H1 (cell line): ENCODE data around the gene GBP5. TPM values are rescaled to one million over a fixed set of nuclear protein-coding genes. Genes with fewer than 3 reads are reported as not detected.

Experiments used
- CTCF ChIA-PET: fragments of 300-600 bp; sonication (Branson Sonifier 250); formaldehyde crosslinking; loops from one replicate; lab custom pipeline; 2021; ENCODE audit not compliant: partially characterized antibody; lab: Charles Lee
- POLR2A ChIA-PET: fragments of 300-600 bp; sonication (Branson Sonifier 250); formaldehyde crosslinking; loops from one replicate; lab custom pipeline; 2021; ENCODE audit warnings: inconsistent platforms; ENCODE audit not compliant: partially characterized antibody; lab: Charles Lee
- DNase-seq, 2 experiments: peaks; one replicate each; pipeline versions ENCODE4 v3.0.0 to v3.0.0-alpha.2; 2010 to 2022; ENCODE audit warnings: low spot score in 2 of 2, low read depth in 1 of 2, mixed read lengths in 1 of 2
- FAIRE-seq: peaks from 2 replicates; lab custom pipeline; 2011; peaks lifted over from hg19 to GRCh38; lab: Jason Lieb, UNC
- H2AFZ ChIP-seq: 2 replicates; pipeline ENCODE4 v1.8.1; 2012; ENCODE audit warnings: low read length, inconsistent platforms
- H2AK5ac ChIP-seq: 2 replicates; pipeline ENCODE4 v1.6.1; 2013; ENCODE audit warnings: low read depth, low read length
- H2BK120ac ChIP-seq: replicated peaks from 2 replicates; pipeline ENCODE3; 2013; ENCODE audit warnings: low read depth, low read length, inconsistent platforms
- H2BK12ac ChIP-seq: 2 replicates; pipeline ENCODE4 v1.6.1; 2013; ENCODE audit warnings: low read depth, low read length
- H2BK15ac ChIP-seq: 2 replicates; pipeline ENCODE4 v1.6.1; 2013; ENCODE audit warnings: low read length
- H2BK20ac ChIP-seq: 2 replicates; pipeline ENCODE4 v1.6.1; 2013; ENCODE audit warnings: low read length
- H2BK5ac ChIP-seq: 2 replicates; pipeline ENCODE4 v1.6.1; 2013; ENCODE audit warnings: low read depth, low read length
- H3K14ac ChIP-seq: 2 replicates; pipeline ENCODE4 v1.6.1; 2013; ENCODE audit warnings: inconsistent platforms; ENCODE audit not compliant: insufficient read length
- H3K18ac ChIP-seq: 2 replicates; pipeline ENCODE4 v1.6.1; 2013; ENCODE audit warnings: low read length; ENCODE audit errors: extremely low read depth
- H3K23ac ChIP-seq: 2 replicates; pipeline ENCODE4 v1.6.1; 2013; ENCODE audit warnings: inconsistent platforms; ENCODE audit not compliant: insufficient read length
- H3K23me2 ChIP-seq: 2 replicates; pipeline ENCODE4 v1.6.1; 2013; ENCODE audit warnings: low read depth, low read length
- H3K27ac ChIP-seq: 2 replicates; pipeline ENCODE4 v1.6.1; 2011; ENCODE audit warnings: low read depth, low read length, inconsistent platforms
- H3K27me3 ChIP-seq, 4 experiments: replicated peaks in 1 of 4; 1 replicate in 1 of 4; 2 replicates in 3 of 4; pipeline versions ENCODE4 v1.6.1 to v1.8.1; 2011 to 2013; ENCODE audit warnings: low read length in 3 of 4, mild to moderate bottlenecking in 3 of 4, inconsistent platforms in 2 of 4, mixed read lengths in 2 of 4, moderate library complexity in 1 of 4; ENCODE audit not compliant: control insufficient read depth in 3 of 4, insufficient read depth in 3 of 4; ENCODE audit errors: extremely low read depth in 1 of 4
- H3K36me3 ChIP-seq, 4 experiments: 2 replicates each; pipeline versions ENCODE4 v1.6.1 to v1.8.1; 2011 to 2013; ENCODE audit warnings: mild to moderate bottlenecking in 4 of 4, low read length in 3 of 4, moderate library complexity in 2 of 4, control low read depth in 1 of 4, inconsistent platforms in 1 of 4; ENCODE audit not compliant: insufficient read depth in 4 of 4, control insufficient read depth in 2 of 4
- H3K4ac ChIP-seq: replicated peaks from 2 replicates; pipeline ENCODE3; 2013; ENCODE audit warnings: low read length, low read depth, mixed read lengths, inconsistent platforms; ENCODE audit not compliant: insufficient read length
- H3K4me1 ChIP-seq, 4 experiments: replicated peaks in 1 of 4; 1 replicate in 1 of 4; 2 replicates in 3 of 4; pipeline versions ENCODE4 v1.6.1 to v1.8.1; 2011 to 2013; ENCODE audit warnings: low read length in 3 of 4, inconsistent platforms in 2 of 4, mixed read lengths in 1 of 4; ENCODE audit not compliant: insufficient read depth in 4 of 4, control insufficient read depth in 3 of 4
- H3K4me2 ChIP-seq, 2 experiments: 2 replicates each; pipeline versions ENCODE4 v1.6.1 to v1.8.1; 2011 to 2013; ENCODE audit warnings: low read depth in 2 of 2, low read length in 2 of 2, control low read depth in 1 of 2, inconsistent platforms in 1 of 2, mild to moderate bottlenecking in 1 of 2; ENCODE audit not compliant: insufficient read depth in 1 of 2
- H3K4me3 ChIP-seq, 4 experiments: fragments of 200-600, 300-600 bp in 1 of 4; sonication (generic), shearing (Covaris generic), sonication (Bioruptor Twin) in 1 of 4; 2 replicates each; pipeline versions ENCODE4 v1.5.1 to v1.8.1; 2011 to 2016; ENCODE audit warnings: low read length in 4 of 4, low read depth in 3 of 4, control low read depth in 2 of 4, inconsistent platforms in 2 of 4, mild to moderate bottlenecking in 2 of 4, mixed read lengths in 1 of 4, moderate library complexity in 1 of 4; ENCODE audit not compliant: insufficient read depth in 2 of 4; ENCODE audit errors: extremely low read depth in 1 of 4
- H3K56ac ChIP-seq: replicated peaks from 2 replicates; pipeline ENCODE3; 2013; ENCODE audit warnings: low read depth, mild to moderate bottlenecking, mixed read lengths, low read length, inconsistent platforms; ENCODE audit not compliant: insufficient read length
- H3K79me1 ChIP-seq: 2 replicates; pipeline ENCODE4 v1.6.1; 2013; ENCODE audit warnings: low read depth, low read length, control low read depth
- H3K79me2 ChIP-seq, 2 experiments: 2 replicates each; pipeline versions ENCODE4 v1.6.1 to v1.8.1; 2012 to 2013; ENCODE audit warnings: low read length in 2 of 2, mild to moderate bottlenecking in 2 of 2, inconsistent platforms in 1 of 2; ENCODE audit not compliant: insufficient read depth in 2 of 2, control insufficient read depth in 1 of 2
- H3K9ac ChIP-seq, 4 experiments: replicated peaks in 1 of 4; 1 replicate in 1 of 4; 2 replicates in 3 of 4; pipeline versions ENCODE4 v1.6.1 to v1.8.1; 2011 to 2013; ENCODE audit warnings: low read depth in 3 of 4, low read length in 3 of 4, control low read depth in 2 of 4, mild to moderate bottlenecking in 2 of 4, moderate library complexity in 2 of 4, inconsistent platforms in 1 of 4; ENCODE audit errors: extremely low read depth in 1 of 4
- H3K9me3 ChIP-seq, 2 experiments: 2 replicates each; pipeline versions ENCODE4 v1.6.1 to v1.8.1; 2012 to 2013; ENCODE audit warnings: mild to moderate bottlenecking in 2 of 2, moderate library complexity in 2 of 2, control low read depth in 1 of 2, inconsistent platforms in 1 of 2, low read depth in 1 of 2, low read length in 1 of 2, mixed read lengths in 1 of 2; ENCODE audit not compliant: insufficient read depth in 2 of 2
- H4K20me1 ChIP-seq, 2 experiments: replicated peaks in 1 of 2; 2 replicates each; pipeline versions ENCODE3 to v1.8.1; 2011 to 2013; ENCODE audit warnings: inconsistent platforms in 2 of 2, low read length in 2 of 2, mild to moderate bottlenecking in 1 of 2; ENCODE audit not compliant: insufficient read depth in 2 of 2, control insufficient read depth in 1 of 2
- H4K5ac ChIP-seq: 2 replicates; pipeline ENCODE4 v1.6.1; 2013; ENCODE audit warnings: low read length, low read depth, mixed read lengths, inconsistent platforms; ENCODE audit not compliant: insufficient read length
- H4K8ac ChIP-seq: 2 replicates; pipeline ENCODE4 v1.8.0; 2013; ENCODE audit warnings: mild to moderate bottlenecking, moderate library complexity, low read length, inconsistent platforms; ENCODE audit not compliant: insufficient read depth; ENCODE audit errors: extremely low read depth
- H4K91ac ChIP-seq: replicated peaks from 2 replicates; pipeline ENCODE3; 2013; ENCODE audit warnings: low read length, mixed read lengths, inconsistent platforms; ENCODE audit not compliant: insufficient read length
- BACH1 ChIP-seq: IDR thresholded peaks from 2 replicates; pipeline ENCODE4 v1.6.1; 2012; ENCODE audit warnings: low read length, improper control_type of control experiment
- CHD1 ChIP-seq: IDR thresholded peaks from 2 replicates; pipeline ENCODE4 v1.6.1; 2012; ENCODE audit warnings: low read depth, low read length, improper control_type of control experiment
- CREB1 ChIP-seq: IDR thresholded peaks from 2 replicates; pipeline ENCODE4 v1.6.1; 2012; ENCODE audit warnings: inconsistent platforms
- HDAC2 ChIP-seq, 2 experiments: fragments of 300-600 bp in 1 of 2; sonication (generic) in 1 of 2; IDR thresholded peaks; 2 replicates each; pipeline ENCODE4 v1.6.1; 2011 to 2012; ENCODE audit warnings: low read depth in 2 of 2, low read length in 2 of 2, mild to moderate bottlenecking in 2 of 2, moderate library complexity in 2 of 2, borderline replicate concordance in 1 of 2, inconsistent platforms in 1 of 2
- HDAC6 ChIP-seq: IDR thresholded peaks from one replicate; pipeline ENCODE4 v1.7.1; 2012; ENCODE audit warnings: low read depth, mild to moderate bottlenecking, inconsistent platforms, low read length, moderate library complexity
- JUN ChIP-seq: IDR thresholded peaks from 2 replicates; pipeline ENCODE4 v1.6.1; 2011; ENCODE audit warnings: low read depth, mild to moderate bottlenecking, improper control_type of control experiment, low read length
- JUND ChIP-seq: IDR thresholded peaks from 2 replicates; pipeline ENCODE4 v1.6.1; 2011; ENCODE audit warnings: mild to moderate bottlenecking, improper control_type of control experiment, low read length
- KDM1A ChIP-seq: fragments of 200-600, 300-600 bp; sonication (generic); IDR thresholded peaks from 2 replicates; pipeline ENCODE4 v1.7.1; 2016; ENCODE audit warnings: mild to moderate bottlenecking, low read length, borderline replicate concordance
- POLR2A ChIP-seq, 2 experiments: IDR thresholded peaks; 1 replicate in 1 of 2; 2 replicates in 1 of 2; pipeline ENCODE4 v1.6.1; 2011; ENCODE audit warnings: low read depth in 2 of 2, low read length in 2 of 2, mild to moderate bottlenecking in 2 of 2; ENCODE audit errors: control extremely low read depth in 1 of 2
- POU5F1 ChIP-seq: IDR thresholded peaks from 2 replicates; pipeline ENCODE4 v1.6.1; 2011; ENCODE audit warnings: low read depth, mild to moderate bottlenecking, low read length, moderate library complexity
- RAD21 ChIP-seq, 2 experiments: IDR thresholded peaks in 1 of 2; conservative IDR thresholded peaks in 1 of 2; 2 replicates each; pipeline ENCODE4 v1.6.1; 2011; ENCODE audit warnings: low read depth in 2 of 2, low read length in 2 of 2, improper control_type of control experiment in 1 of 2, inconsistent platforms in 1 of 2, mild to moderate bottlenecking in 1 of 2, moderate library complexity in 1 of 2
- SP4 ChIP-seq: IDR thresholded peaks from 2 replicates; pipeline ENCODE4 v1.6.1; 2012; ENCODE audit warnings: low read length, inconsistent platforms
- WGBS, 2 experiments: shearing (Covaris generic) in 1 of 2; methylation state at CpG; one replicate each; pipeline versions ENCODE4 v1.1.6 to v1.1.7; 2013 to 2015; ENCODE audit warnings: low lambda C conversion rate in 2 of 2, mixed read lengths in 2 of 2, inconsistent platforms in 1 of 2, low coverage in 1 of 2, missing lambda C conversion rate in 1 of 2; ENCODE audit not compliant: insufficient replicate concordance in 2 of 2, insufficient coverage in 1 of 2, insufficient read length in 1 of 2; ENCODE audit errors: extremely low coverage in 1 of 2, missing lambda C conversion rate in 1 of 2; 5-methylcytosine and 5-hydroxymethylcytosine counted together
- polyA plus RNA-seq, 7 experiments: library from polyadenylated mRNA; depleted of rRNA in 3 of 7; stranded (reverse) in 5 of 7; unstranded in 2 of 7; fragments of >200 nt in 5 of 7; fragments of 200-250 nt in 2 of 7; gene quantifications; 1 replicate in 5 of 7; 2 replicates in 1 of 7; 4 replicates in 1 of 7; pipeline versions ENCODE4 v1.2.1 to v1.2.3, GENCODE V29; 2011 to 2013; ENCODE audit warnings: missing spikeins in 2 of 7, mixed read lengths in 2 of 7
- total RNA-seq: library from RNA; stranded (reverse); fragmentation: NEBNext Ultra II Directional; extraction: Animal tissue kit (Norgen Biotek cat#: 25700); gene quantifications from 2 replicates; pipeline ENCODE4 v1.2.1, GENCODE V29; 2021
- TF ChIP-seq, protein P1 (sequence below): IDR thresholded peaks from 2 replicates; pipeline ENCODE4 v1.6.1; 2012; ENCODE audit warnings: low read length, inconsistent platforms

Gene GBP5
- total and polyA plus RNA-seq, 2 of the 8 experiments (the other 6 are each of a cell fraction or from before 2014, with no cell fraction given), result not detected

DNA sequence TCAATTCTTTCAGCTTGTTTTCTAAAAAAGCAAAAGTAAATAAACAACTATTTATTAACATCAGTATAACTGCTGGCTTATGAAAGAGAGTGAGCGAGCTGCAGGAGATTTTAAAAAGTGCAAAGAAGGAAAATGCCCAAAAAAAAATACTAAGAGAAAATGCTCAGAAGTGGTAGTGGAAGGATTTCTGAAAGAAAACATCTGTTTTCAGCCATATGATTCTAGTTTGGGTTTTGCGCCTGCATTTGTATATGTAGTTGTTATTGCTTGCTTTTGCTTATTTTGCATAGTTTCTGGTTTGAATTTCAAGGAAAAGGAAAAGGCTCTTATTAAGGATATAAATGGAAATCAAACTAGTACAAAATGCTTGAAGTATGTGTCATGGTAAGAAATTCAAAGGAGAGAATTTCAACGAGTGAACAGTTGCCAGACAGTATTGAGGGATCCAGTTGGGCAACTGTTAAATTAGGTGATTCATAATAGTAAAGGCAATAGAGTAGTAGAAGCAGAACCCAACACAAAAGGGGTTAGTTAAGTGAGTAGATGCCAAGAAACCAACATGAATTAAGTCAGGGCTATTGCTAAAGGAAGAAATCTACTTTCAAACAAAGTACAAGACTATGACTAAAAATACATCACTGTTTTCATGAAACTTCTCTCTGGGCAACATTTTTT, 1.2 kb downstream of the GBP5 start:
- Histone ChIP-seq H3K4me3 (no peak overlapping the region), H2BK5ac (no peak overlapping the region), H3K4me2 (no peak overlapping the region), H4K8ac (no peak overlapping the region), H4K91ac (no peak overlapping the region), H3K36me3 (no peaks in the 10 kb centered on the region), H3K18ac (no peak overlapping the region), H3K14ac (no peak overlapping the region), H3K79me1 (no peaks in the 10 kb centered on the region), H3K4me1 (no peaks in the 10 kb centered on the region), H3K23me2 (no peaks in the 10 kb centered on the region), H4K5ac (no peak overlapping the region), H3K56ac (no peak overlapping the region), H3K27me3 (no peaks in the 10 kb centered on the region), H2AK5ac (no peak overlapping the region), H2BK120ac (no peak overlapping the region), H3K23ac (no peak overlapping the region), H3K9ac (no peak overlapping the region), H3K79me2 (no peaks in the 10 kb centered on the region), H3K27ac (no peak overlapping the region), H2AFZ (no peak overlapping the region), H3K9me3 (peaks cover 0 to 6% of the 10 kb centered on the region in 2 experiments; a peak in 1 of 4 replicates), H2BK12ac (no peak overlapping the region), H2BK20ac (no peak overlapping the region), H3K4ac (no peak overlapping the region), H4K20me1 (no peaks in the 10 kb centered on the region), H2BK15ac (no peak overlapping the region)
- ChIA-PET CTCF (no interaction called here), POLR2A (no interaction called here)
- DNase-seq (no peak), FAIRE-seq (no peak)
- WGBS, 2 experiments, result 89% methylated on average over 3 of the region's 3 CpGs; no CpG with 5 or more reads in 1 of the 2 experiments
- TF ChIP-seq POU5F1 (no peak), JUN (no peak), KDM1A (no peak), CHD1 (no peak), JUND (no peak), HDAC2 (IDR thresholded peaks at IDR 0.05; ENCODE audit: borderline replicate concordance in 1 of 2, low read depth in 2 of 2, low read length in 2 of 2) (no peak), RAD21 (IDR thresholded peaks at IDR 0.05 in 1 of 2, conservative IDR thresholded peaks at IDR 0.05 in 1 of 2; ENCODE audit: low read depth in 2 of 2, low read length in 2 of 2) (no peak), BACH1 (no peak), POLR2A (IDR thresholded peaks at IDR 0.05; ENCODE audit: control extremely low read depth in 1 of 2, low read depth in 2 of 2, low read length in 2 of 2) (no peak), HDAC6 (no peak), SP4 (no peak), CREB1 (no peak)
- TF ChIP-seq, protein P1, sequence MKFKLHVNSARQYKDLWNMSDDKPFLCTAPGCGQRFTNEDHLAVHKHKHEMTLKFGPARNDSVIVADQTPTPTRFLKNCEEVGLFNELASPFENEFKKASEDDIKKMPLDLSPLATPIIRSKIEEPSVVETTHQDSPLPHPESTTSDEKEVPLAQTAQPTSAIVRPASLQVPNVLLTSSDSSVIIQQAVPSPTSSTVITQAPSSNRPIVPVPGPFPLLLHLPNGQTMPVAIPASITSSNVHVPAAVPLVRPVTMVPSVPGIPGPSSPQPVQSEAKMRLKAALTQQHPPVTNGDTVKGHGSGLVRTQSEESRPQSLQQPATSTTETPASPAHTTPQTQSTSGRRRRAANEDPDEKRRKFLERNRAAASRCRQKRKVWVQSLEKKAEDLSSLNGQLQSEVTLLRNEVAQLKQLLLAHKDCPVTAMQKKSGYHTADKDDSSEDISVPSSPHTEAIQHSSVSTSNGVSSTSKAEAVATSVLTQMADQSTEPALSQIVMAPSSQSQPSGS, result no peak
